Activated B cell treated with CpG ODN at 0.5 μM for 24 hours (primary cell): Measurements from ENCODE around the gene GCNT2. TPM values are rescaled to one million over a fixed set of nuclear protein-coding genes. Genes with fewer than 3 reads are reported as not detected.
"Not testable (repeated sequence)": the region's sequence is repeated elsewhere in the genome, so short reads cannot be mapped to it uniquely, and the experiment has no call there.

ENCODE experiments used
- ATAC-seq: fragments of 200-7000 bp; cut with Tn5 transposase; one replicate; pipeline ENCODE4 v1.10.0; 2021; ENCODE audit warnings: low read depth, mild to moderate bottlenecking, moderate library complexity
- CTCF ChIA-PET: fragments of 350-600 bp; sonication (Branson Sonifier 250); formaldehyde crosslinking; loops from one replicate; lab custom pipeline; 2021; ENCODE audit warnings: antibody characterized with exemption; lab: Charles Lee
- POLR2A ChIA-PET: fragments of 350-600 bp; sonication (Branson Sonifier 250); formaldehyde crosslinking; loops from one replicate; lab custom pipeline; 2021; ENCODE audit warnings: antibody characterized with exemption; lab: Charles Lee
- DNase-seq: peaks from one replicate; pipeline ENCODE4 v3.0.0; 2022
- H3K27ac Mint-ChIP-seq: one replicate; pipeline ENCODE4 v1.8.0; 2020; ENCODE audit warnings: mixed read lengths
- H3K27me3 Mint-ChIP-seq: one replicate; pipeline ENCODE4 v1.8.0; 2021; ENCODE audit warnings: mixed read lengths
- H3K36me3 Mint-ChIP-seq: one replicate; pipeline ENCODE4 v1.8.0; 2021; ENCODE audit warnings: low read depth, mixed read lengths
- H3K4me1 Mint-ChIP-seq: one replicate; pipeline ENCODE4 v1.8.0; 2021; ENCODE audit warnings: mixed read lengths
- H3K4me3 Mint-ChIP-seq: one replicate; pipeline ENCODE4 v1.8.0; 2020; ENCODE audit warnings: mild to moderate bottlenecking, mixed read lengths
- H3K9me3 Mint-ChIP-seq: one replicate; pipeline ENCODE4 v1.8.0; 2020; ENCODE audit warnings: mixed read lengths
- CTCF ChIP-seq: fragments of 200-600 bp; IDR thresholded peaks from one replicate; pipeline ENCODE4 v1.8.0; 2022; ENCODE audit warnings: antibody characterized with exemption, mild to moderate bottlenecking
- intact Hi-C: fragments of 100-400 bp; cut with micrococcal nuclease; formaldehyde crosslinking; loops from one replicate; pipeline ENCODE4 v1.15.1; 2024
- total RNA-seq: library from RNA; stranded (reverse); gene quantifications from 2 replicates; pipeline ENCODE4 v1.2.3, GENCODE V29; 2022

GCNT2 gene
- total RNA-seq, 1 donor from 2014 or later = 25.9 TPM

- peak overlapping the region; percentile 96 for H3K27ac Mint-ChIP-seq
- intact Hi-C loops = loop anchor here (2.0 to 5.0 kb wide), 3 partner anchors 127 to 373 kb away; partner anchors contain the start of gene MAK
- no peak for ATAC-seq
- TF ChIP-seq CTCF = no peak
- H3K4me1 Mint-ChIP-seq = peaks cover 68% of the 10 kb centered on the region
- ChIA-PET CTCF (interaction anchor here (1.1 to 4.0 kb wide), 3 partner anchors 8 to 165 kb away, joined by 3 to 21 read pairs (median 4); partner anchors contain the start of genes C6orf52, GCNT2 and PAK1IP1), POLR2A (interaction anchor here (0.6 to 5.1 kb wide), 4 partner anchors 8 to 191 kb away, joined by 3 to 38 read pairs (median 6); partner anchors contain the start of genes C6orf52 and PAK1IP1)
- no peaks in the 10 kb centered on the region for H3K27me3 Mint-ChIP-seq
- peaks cover 14% of the 10 kb centered on the region for H3K36me3 Mint-ChIP-seq
- no peaks in the 10 kb centered on the region for H3K9me3 Mint-ChIP-seq
- no peak for DNase-seq
- H3K4me3 Mint-ChIP-seq = peak overlapping the region; percentile 97
Measured at GRCh38 chr6:10529231-10529801, 8.2 kb downstream of the GCNT2 start.

DNA sequence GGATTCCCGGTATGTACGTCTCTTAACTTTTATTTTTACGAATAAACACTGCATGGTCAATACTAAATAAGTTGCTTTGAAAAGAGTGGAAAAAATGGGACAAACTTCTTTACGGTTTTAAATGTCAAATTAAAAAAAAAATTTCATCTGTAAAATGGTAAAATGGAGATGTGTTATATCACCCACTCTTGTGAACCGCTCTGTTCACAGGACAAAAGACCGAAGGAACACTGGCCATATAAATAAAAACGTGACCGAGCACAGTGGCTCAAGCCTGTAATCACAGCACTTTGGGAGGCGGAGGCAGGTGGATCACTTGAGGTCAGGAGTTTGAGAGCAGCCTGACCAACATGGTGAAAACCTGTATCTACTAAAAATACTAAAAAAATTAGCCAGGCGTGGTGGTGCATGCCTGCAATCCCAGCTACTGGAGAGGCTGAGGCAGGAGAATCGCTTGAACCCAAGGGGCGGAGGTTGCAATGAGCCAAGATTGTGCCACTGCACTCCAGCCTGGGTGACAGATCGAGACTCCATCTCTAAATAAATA is 8.8 kb downstream of the GCNT2 start:
- Mint-ChIP-seq H3K36me3 (peaks cover 14% of the 10 kb centered on the region), H3K27ac (peak overlapping the region; percentile 96), H3K4me3 (peak overlapping the region; percentile 97), H3K4me1 (peaks cover 68% of the 10 kb centered on the region)
- ATAC-seq, H3K27me3 Mint-ChIP-seq, H3K9me3 Mint-ChIP-seq, DNase-seq: not testable (repeated sequence)
- ChIA-PET POLR2A (interaction anchor here (0.6 to 5.1 kb wide), 5 partner anchors 8 to 194 kb away, joined by 3 to 38 read pairs (median 5); partner anchors contain the start of genes C6orf52 and PAK1IP1), CTCF (interaction anchor here (1.1 to 4.0 kb wide), 2 partner anchors 9 to 20 kb away, joined by 3 to 21 read pairs; partner anchors contain the start of gene GCNT2)
- intact Hi-C loops = loop anchor here (2.0 to 10.0 kb wide), 9 partner anchors 67 to 1005 kb away; partner anchors contain the start of genes MAK, SMIM13, SYCP2L and TMEM170B

- DNase-seq = no peak
- TF ChIP-seq CTCF = no peak
- Mint-ChIP-seq H3K9me3 (no peaks in the 10 kb centered on the region), H3K36me3 (peaks cover 14% of the 10 kb centered on the region), H3K27ac (peak overlapping the region; percentile 99), H3K4me3 (peak overlapping the region; percentile 88), H3K4me1 (peaks cover 83% of the 10 kb centered on the region), H3K27me3 (no peaks in the 10 kb centered on the region)
- POLR2A ChIA-PET = interaction anchor here (0.7 to 5.1 kb wide), 6 partner anchors 10 to 746 kb away, joined by 8 to 38 read pairs (median 10); partner anchors contain the start of genes C6orf52 and PAK1IP1
- CTCF ChIA-PET = interaction anchor here (0.7 to 1.3 kb wide), 2 partner anchors 19 to 21 kb away, joined by 3 to 4 read pairs; no protein-coding TSS in a partner anchor
- no peak for ATAC-seq
- intact Hi-C loops = loop anchor here (2.0 to 10.0 kb wide), 6 partner anchors 66 to 1003 kb away; partner anchors contain the start of genes SMIM13, SYCP2L and TMEM170B
Measured at GRCh38 chr6:10531503-10531902, 10.4 kb downstream of the GCNT2 start.

DNA sequence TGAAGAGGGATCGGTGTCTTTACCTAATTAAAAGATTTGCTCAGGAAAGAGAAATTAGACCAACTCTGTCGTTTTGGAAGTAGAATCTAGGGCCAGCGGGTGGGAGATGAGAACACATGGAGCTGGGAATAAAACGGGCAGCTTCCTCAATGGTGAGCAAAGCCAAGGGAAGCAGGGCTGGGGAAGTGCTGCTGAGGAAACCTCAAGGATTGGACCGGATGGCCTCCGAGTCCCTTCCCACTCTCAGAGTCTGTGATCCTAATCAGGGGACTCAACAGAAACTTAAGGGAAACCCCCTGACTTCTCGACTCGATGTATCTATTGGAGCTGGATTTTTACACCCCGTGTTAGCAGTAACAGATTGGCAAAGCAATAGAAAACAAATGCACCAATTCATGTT is 10.8 kb downstream of the GCNT2 start:
- POLR2A ChIA-PET = interaction anchor here (0.7 to 5.1 kb wide), 5 partner anchors 10 to 746 kb away, joined by 8 to 38 read pairs (median 10); partner anchors contain the start of genes C6orf52 and PAK1IP1
- DNase-seq = no peak
- CTCF ChIA-PET = interaction anchor here (0.7 to 1.3 kb wide), 2 partner anchors 19 to 21 kb away, joined by 3 to 4 read pairs; no protein-coding TSS in a partner anchor
- ATAC-seq = no peak
- no peak for TF ChIP-seq CTCF
- peaks cover 14% of the 10 kb centered on the region for H3K36me3 Mint-ChIP-seq
- intact Hi-C loops = loop anchor here (2.0 to 10.0 kb wide), 6 partner anchors 65 to 1003 kb away; partner anchors contain the start of genes SMIM13, SYCP2L and TMEM170B
- no peaks in the 10 kb centered on the region for H3K9me3 Mint-ChIP-seq
- H3K4me1 Mint-ChIP-seq = peaks cover 88% of the 10 kb centered on the region
- H3K4me3 Mint-ChIP-seq = peak overlapping the region; percentile 88
- peak overlapping the region; percentile 99 for H3K27ac Mint-ChIP-seq
- no peaks in the 10 kb centered on the region for H3K27me3 Mint-ChIP-seq

- no peaks in the 10 kb centered on the region for H3K27me3 Mint-ChIP-seq
- ATAC-seq (no peak), DNase-seq (no peak)
- H3K9me3 Mint-ChIP-seq = no peaks in the 10 kb centered on the region
- intact Hi-C loops = loop anchor here (5.0 to 10.0 kb wide), 5 partner anchors 65 to 1002 kb away; partner anchors contain the start of genes SYCP2L and TMEM170B
- H3K27ac Mint-ChIP-seq = peak overlapping the region; percentile 99
- peaks cover 14% of the 10 kb centered on the region for H3K36me3 Mint-ChIP-seq
- ChIA-PET CTCF (interaction anchor here (1.3 to 1.6 kb wide), 2 partner anchors 19 to 22 kb away, joined by 3 read pairs; no protein-coding TSS in a partner anchor), POLR2A (interaction anchor here (0.7 to 5.1 kb wide), 2 partner anchors 162 to 745 kb away, joined by 8 to 38 read pairs; partner anchors contain the start of genes C6orf52 and PAK1IP1)
- no peak for TF ChIP-seq CTCF
- peak overlapping the region; percentile 88 for H3K4me3 Mint-ChIP-seq
- peaks cover 92% of the 10 kb centered on the region for H3K4me1 Mint-ChIP-seq
Measured at GRCh38 chr6:10532392-10532791, 11.2 kb downstream of the GCNT2 start.
